Spinal cord (tissue), 10 donors: Measurements from ENCODE around the gene TRAF3IP1. TPM values are rescaled to one million over a fixed set of nuclear protein-coding genes. Genes with fewer than 3 reads are reported as not detected.

Experiments
- DNase-seq, 6 donors: peaks; one replicate each; pipeline versions ENCODE4 v3.0.0 to v3.0.0-alpha.2; 2013 to 2015; ENCODE audit warnings: low spot score in 6 of 6, low read depth in 4 of 6
- H3K27ac ChIP-seq: one replicate; pipeline ENCODE4 v1.5.1; 2013; ENCODE audit warnings: low read depth, low read length, control low read depth
- H3K27me3 ChIP-seq: one replicate; pipeline ENCODE4 v1.6.1; 2013; ENCODE audit warnings: low read length; ENCODE audit not compliant: control insufficient read depth, insufficient read depth
- H3K36me3 ChIP-seq: one replicate; pipeline ENCODE4 v1.6.1; 2013; ENCODE audit warnings: low read length; ENCODE audit not compliant: control insufficient read depth, insufficient read depth
- H3K4me1 ChIP-seq: one replicate; pipeline ENCODE4 v1.6.1; 2013; ENCODE audit warnings: low read length; ENCODE audit not compliant: control insufficient read depth, insufficient read depth
- H3K4me3 ChIP-seq: one replicate; pipeline ENCODE4 v1.5.1; 2013; ENCODE audit warnings: low read depth, low read length, control low read depth
- H3K9me3 ChIP-seq: one replicate; pipeline ENCODE4 v1.6.1; 2013; ENCODE audit warnings: low read length; ENCODE audit not compliant: control insufficient read depth, insufficient read depth
- WGBS: methylation state at CpG from one replicate; pipeline ENCODE4 v1.1.5; 2013; ENCODE audit warnings: missing lambda C conversion rate; ENCODE audit not compliant: insufficient coverage; 5-methylcytosine and 5-hydroxymethylcytosine counted together
- polyA plus RNA-seq, 2 donors: library from polyadenylated mRNA; unstranded; fragments of 120-200 nt; gene quantifications; one replicate each; pipeline ENCODE4 v1.2.1, GENCODE V29; 2013; ENCODE audit not compliant: insufficient read length in 2 of 2
- total RNA-seq, 2 donors: library from RNA; depleted of rRNA in 1 of 2; stranded (reverse); fragments of 120-200 nt in 1 of 2; fragments of >200 nt in 1 of 2; gene quantifications; one replicate each; pipeline versions ENCODE4 v1.2.3 to v1.2.4, GENCODE V29; 2013 to 2014
- donor health status: healthy.

Gene TRAF3IP1
- total and polyA plus RNA-seq, 4 donors, result 12.2 to 19.2 (median 17.6) TPM

DNA sequence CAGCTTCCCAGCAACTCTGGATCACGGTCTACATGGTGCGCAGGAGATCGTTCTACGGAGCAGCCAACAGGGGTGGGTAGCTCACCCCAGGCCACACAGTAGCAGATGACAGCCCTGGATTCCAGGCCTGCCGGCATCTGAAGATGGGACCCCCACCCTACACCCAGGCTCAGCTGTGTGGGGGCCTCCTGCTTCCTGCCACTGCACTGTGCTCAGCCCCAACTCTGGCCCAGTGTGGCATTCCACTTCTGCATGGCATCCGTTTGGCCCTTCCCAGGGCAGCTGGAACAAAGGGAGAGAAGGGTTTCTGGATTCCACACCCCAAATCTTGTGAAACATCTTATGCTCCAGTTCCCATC lies 41.0 kb upstream of the TRAF3IP1 start:
- no peak overlapping the region for H3K27ac ChIP-seq
- no peaks in the 10 kb centered on the region for H3K27me3 ChIP-seq
- DNase-seq, result no peak
- H3K9me3 ChIP-seq, result no peaks in the 10 kb centered on the region
- H3K4me3 ChIP-seq, result no peak overlapping the region
- peaks cover 51% of the 10 kb centered on the region for H3K36me3 ChIP-seq
- H3K4me1 ChIP-seq, result peaks cover 41% of the 10 kb centered on the region
- 91% methylated on average over 6 of the region's 6 CpGs for WGBS

DNA sequence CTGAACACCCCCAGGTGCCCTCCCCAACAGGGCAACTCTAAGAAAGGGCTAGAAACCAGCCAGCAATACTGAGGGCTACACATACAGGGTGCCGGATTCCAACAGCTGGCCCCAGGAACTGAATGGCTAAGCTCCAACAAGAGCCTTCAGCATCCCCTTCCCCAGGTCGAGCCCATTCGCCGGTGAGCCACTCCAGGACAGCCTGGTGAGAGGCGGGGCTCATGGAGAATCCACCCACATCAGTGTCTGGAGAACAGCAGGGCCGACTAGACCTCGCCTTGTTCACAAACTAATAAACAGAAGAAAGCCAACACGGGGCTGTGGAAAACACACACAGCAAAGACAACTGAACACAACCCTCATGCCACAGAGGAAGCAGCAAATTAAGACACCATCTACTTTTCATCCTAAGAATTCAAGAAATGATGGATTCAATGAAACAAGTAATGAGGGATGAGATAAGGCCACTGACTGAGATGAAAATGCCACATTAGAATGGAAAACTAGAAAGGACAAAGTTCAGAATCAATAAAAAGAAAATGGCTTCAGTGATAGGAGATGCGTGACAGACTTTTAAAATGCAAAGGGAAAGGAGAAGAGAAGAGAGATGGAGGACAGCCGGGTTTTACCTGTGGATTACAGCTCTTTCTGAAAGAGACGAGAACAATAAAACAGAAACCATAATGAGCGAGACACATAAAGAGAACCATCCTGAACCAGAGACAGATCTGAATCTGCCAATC lies 40.1 kb upstream of the TRAF3IP1 start:
- Histone ChIP-seq H3K9me3 (no peaks in the 10 kb centered on the region), H3K27ac (no peak overlapping the region), H3K36me3 (peaks cover 43% of the 10 kb centered on the region), H3K4me3 (no peak overlapping the region), H3K27me3 (no peaks in the 10 kb centered on the region), H3K4me1 (peaks cover 51% of the 10 kb centered on the region)
- WGBS, result 89% methylated on average over 11 of the region's 12 CpGs
- DNase-seq, result no peak

DNA sequence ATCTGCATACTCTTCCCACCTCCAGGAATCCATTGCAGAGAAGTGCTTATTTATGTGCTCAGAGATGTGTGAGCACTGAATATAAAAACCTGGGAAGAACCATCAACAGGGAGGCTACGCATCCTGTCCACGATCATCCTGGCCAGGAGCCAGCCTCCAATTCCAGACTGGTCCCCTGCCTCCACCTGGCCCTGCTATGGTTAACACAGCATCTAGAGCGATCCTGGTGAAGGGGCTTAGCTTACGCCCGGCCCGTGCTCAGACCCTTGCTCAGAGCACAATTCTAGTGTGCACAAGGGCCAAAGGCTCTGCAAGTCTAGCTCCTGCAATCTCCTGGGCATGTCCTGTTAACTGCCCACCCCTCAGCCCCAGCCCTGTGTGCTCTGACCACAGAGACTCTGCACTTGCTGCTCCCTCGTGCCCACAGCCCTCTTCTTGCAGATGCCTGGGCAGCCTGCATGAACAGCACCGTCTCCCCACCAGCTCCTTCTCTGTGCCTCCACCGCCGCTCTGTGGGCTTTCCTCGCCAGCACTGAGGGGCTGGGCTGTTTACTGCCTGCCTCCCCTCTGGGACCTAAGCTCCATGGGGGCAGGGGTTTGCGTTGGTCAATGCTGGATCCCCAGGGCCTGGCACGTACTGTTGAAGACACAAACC lies 38.4 kb upstream of the TRAF3IP1 start:
- Histone ChIP-seq H3K4me1 (peaks cover 68% of the 10 kb centered on the region), H3K36me3 (peaks cover 27% of the 10 kb centered on the region), H3K9me3 (no peaks in the 10 kb centered on the region), H3K27ac (no peak overlapping the region), H3K27me3 (no peaks in the 10 kb centered on the region), H3K4me3 (no peak overlapping the region)
- 82% methylated on average over 11 of the region's 13 CpGs for WGBS
- DNase-seq, result no peak

DNA sequence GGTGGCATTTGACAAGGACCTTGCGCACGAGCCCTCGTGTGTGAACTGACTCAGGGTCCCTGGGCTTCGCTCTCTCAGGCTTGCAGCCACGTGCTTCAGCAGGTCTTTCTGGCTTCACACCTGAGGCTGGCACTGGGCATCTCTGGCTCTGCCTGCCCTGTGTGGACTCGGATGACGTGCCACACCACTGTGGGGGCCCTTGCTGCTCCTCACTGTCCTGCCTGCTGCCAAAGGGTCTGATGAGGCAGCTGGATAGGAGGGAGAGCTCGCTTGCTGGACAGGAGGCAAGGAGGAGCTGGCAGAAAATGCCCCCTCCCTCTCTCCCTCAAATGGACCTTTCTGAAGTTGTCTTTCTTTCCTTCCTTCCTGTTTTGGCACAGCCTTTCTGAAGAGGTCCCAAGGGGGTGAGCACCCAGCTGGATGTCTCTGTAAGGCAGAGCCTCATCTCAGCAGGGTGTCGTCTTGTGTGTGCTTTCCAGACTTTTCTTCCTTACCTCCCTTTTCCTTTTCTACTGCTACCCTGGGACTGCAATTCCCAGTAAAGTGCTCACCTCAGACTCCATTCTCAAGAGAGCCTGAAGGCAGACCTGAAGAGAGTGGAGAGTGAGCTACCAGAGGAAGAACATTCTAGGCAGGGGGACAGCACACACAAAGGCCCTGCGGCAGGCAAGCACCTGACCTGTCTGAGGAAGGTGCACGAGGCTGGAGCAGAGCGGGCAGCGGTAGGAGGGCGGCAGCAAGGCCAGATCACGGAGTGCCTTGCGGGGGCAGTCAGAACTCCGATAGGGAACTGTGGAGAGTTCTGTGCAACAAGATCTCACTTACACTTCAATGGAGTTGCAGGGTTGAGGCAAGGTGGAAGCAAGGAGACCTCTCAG lies 37.2 kb upstream of the TRAF3IP1 start:
- Histone ChIP-seq H3K4me3 (no peak overlapping the region), H3K27ac (no peak overlapping the region)
- WGBS, result 90% methylated on average over 15 of the region's 17 CpGs

DNA sequence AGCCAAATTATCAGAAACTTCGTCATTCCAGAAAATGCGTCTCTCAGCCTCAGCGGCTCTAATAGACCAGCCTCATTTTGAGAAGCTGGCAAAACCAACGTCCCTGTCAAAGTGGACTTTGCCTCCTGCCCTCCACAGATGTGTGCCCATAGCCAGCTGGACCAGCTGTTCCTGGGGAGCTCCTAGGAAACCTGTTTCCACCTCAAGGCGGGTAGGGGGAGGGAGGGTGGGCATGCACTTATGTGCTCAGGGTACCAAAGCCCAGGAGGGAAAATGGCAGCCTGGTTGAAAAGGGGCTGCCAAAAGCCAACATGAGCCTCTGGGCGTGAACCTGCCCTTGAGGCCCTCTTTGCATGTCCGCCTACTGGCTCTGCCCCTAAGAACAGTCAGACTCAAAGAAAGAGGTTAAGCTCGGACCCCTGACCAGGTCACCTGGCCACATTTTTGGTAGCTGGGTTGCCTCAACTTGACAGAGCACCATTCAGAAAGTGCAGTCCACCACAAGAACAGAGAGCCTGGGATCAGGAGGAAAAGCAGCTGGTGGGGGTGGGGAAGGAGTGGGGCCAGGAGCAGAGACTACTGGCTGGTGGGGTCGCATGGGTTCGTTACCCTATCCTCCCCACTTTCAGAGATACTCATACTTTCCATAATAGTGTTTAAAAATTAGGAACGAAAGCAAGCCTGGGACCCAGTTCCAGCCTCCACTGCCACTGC lies 35.4 kb upstream of the TRAF3IP1 start:
- H3K27me3 ChIP-seq, result no peaks in the 10 kb centered on the region
- H3K36me3 ChIP-seq, result peaks cover 17% of the 10 kb centered on the region
- no peak overlapping the region for H3K4me3 ChIP-seq
- no peak for DNase-seq
- WGBS, result 75% methylated on average over 7 of the region's 11 CpGs
- H3K9me3 ChIP-seq, result no peaks in the 10 kb centered on the region
- peaks cover 78% of the 10 kb centered on the region for H3K4me1 ChIP-seq
- H3K27ac ChIP-seq, result peak overlapping the region; percentile 84

More for the DNA sequence above, 37.2 kb upstream of the TRAF3IP1 start:
- Histone ChIP-seq H3K4me1 (peaks cover 79% of the 10 kb centered on the region), H3K9me3 (no peaks in the 10 kb centered on the region), H3K27me3 (no peaks in the 10 kb centered on the region), H3K36me3 (peaks cover 21% of the 10 kb centered on the region)
- peak in 1 of 6 donors; percentile 17 for DNase-seq

DNA sequence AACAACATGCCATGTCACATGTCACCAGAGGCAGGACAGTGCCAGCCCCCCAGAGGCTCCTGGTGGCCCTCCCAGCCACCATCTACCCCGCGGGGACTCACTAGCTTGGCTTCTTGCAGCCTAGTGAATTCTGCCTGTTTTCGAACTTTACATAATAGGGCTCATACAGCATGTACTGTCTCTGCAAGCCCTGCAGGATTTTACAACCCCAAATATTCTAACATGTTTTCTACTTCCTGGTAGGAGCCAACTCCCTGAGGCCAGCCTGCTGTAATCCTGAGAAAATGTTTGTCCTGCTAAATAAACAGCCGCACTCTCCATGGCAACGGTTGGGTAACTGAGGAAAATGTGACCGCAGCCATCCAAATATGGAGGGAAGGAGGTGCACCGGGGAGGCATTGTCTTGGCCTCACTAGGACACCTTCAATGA lies 34.6 kb upstream of the TRAF3IP1 start:
- Histone ChIP-seq H3K36me3 (peaks cover 15% of the 10 kb centered on the region), H3K9me3 (no peaks in the 10 kb centered on the region), H3K4me1 (peaks cover 78% of the 10 kb centered on the region), H3K27ac (peak overlapping the region; percentile 84), H3K27me3 (no peaks in the 10 kb centered on the region), H3K4me3 (no peak overlapping the region)
- DNase-seq, result peak in 4 of 6 donors; percentile 61 to 88 (median 76)
- WGBS, result 9% methylated on average over 6 of the region's 7 CpGs

DNA sequence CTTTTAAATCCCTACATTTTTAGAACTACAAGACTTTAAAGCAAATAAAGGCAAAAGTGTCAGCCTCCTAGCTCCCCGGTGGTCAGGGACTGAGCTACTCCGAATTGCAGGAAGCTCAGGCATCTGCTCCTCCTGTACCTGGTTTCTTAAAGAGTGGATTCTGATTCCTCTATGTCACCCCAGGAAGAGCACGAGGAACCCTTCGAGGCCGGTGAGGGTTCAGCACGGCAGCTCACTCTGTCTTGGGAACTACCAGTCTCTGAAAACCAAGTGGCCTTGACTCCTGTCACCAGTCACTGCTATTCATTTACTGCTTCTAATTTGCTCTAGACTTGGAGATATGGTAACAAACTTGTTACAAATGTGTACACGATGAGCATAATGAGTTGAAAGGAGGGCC lies 34.2 kb upstream of the TRAF3IP1 start:
- Histone ChIP-seq H3K9me3 (no peaks in the 10 kb centered on the region), H3K4me3 (no peak overlapping the region), H3K36me3 (peaks cover 15% of the 10 kb centered on the region), H3K27ac (peak overlapping the region; percentile 84), H3K27me3 (no peaks in the 10 kb centered on the region), H3K4me1 (peaks cover 78% of the 10 kb centered on the region)
- 5% methylated on average over 6 of the region's 7 CpGs for WGBS
- no peak for DNase-seq

DNA sequence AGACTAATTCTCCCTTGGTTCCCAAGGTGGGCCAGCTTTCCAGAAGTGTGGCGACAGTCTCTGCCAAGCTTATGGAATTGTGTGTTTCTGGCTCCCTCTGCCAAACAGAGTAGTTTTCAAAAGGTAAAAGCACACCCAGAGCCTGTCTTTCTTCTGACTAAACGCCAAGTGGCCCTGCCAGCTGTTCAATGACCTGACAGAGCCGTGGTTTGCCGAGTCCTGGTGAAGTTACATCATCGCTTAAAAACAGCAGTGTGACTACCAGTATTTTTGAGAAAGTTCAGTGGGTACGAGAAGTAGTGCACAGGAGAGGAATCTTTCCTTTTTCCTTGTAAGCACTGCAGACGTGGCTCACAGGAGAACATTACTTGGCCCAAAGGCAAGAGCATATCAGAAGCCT lies 33.8 kb upstream of the TRAF3IP1 start:
- WGBS, result 32% methylated on average over 6 of the region's 7 CpGs
- Histone ChIP-seq H3K4me3 (no peak overlapping the region), H3K36me3 (peaks cover 15% of the 10 kb centered on the region), H3K4me1 (peaks cover 78% of the 10 kb centered on the region), H3K27ac (peak overlapping the region; percentile 84), H3K27me3 (no peaks in the 10 kb centered on the region), H3K9me3 (no peaks in the 10 kb centered on the region)
- DNase-seq, result peak in 2 of 6 donors; percentile 43 to 54
